GM13976 (cell line): ENCODE data around the gene VWA3A.
"Not testable (repeated sequence)": the region's sequence is repeated elsewhere in the genome, so short reads cannot be mapped to it uniquely, and the experiment has no call there.

Source experiments
- DNase-seq: peaks from one replicate; pipeline ENCODE4 v3.0.0; 2012; ENCODE audit warnings: low spot score
- in situ Hi-C: fragments of 300-500 bp; cut with MboI; formaldehyde crosslinking; loops from one replicate; pipeline ENCODE4 v1.12.0; 2022; ENCODE audit warnings: low sequenced_read_pairs, mixed read lengths, inconsistent platforms; ENCODE audit not compliant: unreplicated experiment
- TF ChIP-seq, protein P1 (sequence below): IDR thresholded peaks from 2 replicates; pipeline ENCODE4 v1.5.1; 2012; ENCODE audit warnings: borderline replicate concordance, mild to moderate bottlenecking; ENCODE audit not compliant: insufficient read depth; ENCODE audit errors: extremely low read depth, missing control alignments, control extremely low read depth

VWA3A gene

DNA sequence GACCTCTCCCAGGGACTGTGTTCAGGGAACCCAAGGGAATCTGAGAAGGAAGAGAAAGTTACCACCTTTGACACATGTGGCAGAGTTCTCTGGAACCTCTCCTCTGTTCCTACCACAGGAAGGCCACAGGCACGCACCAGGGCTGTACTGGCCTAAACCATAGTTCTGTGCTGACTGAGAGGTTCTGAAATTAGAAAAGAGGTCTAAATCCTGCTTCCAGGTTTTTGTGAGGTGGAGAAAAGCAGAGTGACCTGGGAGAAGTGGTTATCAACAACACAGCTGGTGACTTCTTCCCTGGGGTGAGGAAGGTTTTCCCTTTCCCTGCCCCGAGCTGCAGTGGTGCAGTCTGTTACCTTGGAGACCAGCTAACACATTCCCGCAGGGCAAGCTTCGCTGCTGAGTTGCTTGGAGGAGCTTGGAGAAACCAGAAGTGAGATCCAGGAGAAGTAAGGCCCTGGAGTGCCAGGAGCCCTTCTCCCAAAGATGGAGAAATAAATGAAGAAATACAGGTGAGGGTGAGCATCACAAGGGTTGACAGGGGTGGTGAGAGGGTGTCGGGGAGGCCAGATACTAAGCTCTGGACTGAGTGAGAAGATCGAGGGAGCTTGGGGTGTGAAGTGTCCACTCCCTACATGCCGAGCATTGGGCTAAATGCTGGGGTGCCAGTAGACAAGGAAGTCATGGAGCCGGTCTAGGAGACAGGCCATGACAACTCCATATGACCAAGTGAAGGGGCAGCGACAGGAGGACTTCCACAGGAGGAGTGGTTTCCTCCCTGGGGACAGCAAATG lies at the start of gene VWA3A:
TSS of gene VWA3A (plus strand) at position 399 of the 791 bp plus-strand sequence. CDS start at position 496, 97 bp downstream.
- in situ Hi-C loops = loop anchor here (10.0 kb wide), 1 partner anchor 98 kb away; no protein-coding TSS in a partner anchor

DNA sequence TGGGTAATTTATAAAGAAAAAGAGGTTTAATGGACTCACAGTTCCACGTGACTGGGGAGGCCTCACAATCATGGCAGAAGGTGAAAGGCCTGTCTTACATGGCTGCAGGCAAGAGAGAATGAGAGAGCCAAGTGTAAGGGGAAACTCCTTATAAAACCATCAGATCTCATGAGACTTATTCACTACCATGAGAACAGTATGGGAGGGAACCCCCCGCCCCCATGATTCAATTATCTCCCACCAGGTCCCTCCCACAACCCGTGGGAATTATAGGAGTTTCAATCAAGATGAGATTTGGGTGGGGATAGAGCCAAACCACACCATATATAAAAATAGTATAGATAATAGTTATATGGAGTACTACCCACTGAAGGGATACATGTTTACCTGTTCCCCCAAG lies 48.5 kb upstream of the VWA3A start:
- in situ Hi-C loops, DNase-seq: not testable (repeated sequence)

More for the DNA sequence above, at the start of gene VWA3A:
- no peak for DNase-seq
- TF ChIP-seq, protein P1, sequence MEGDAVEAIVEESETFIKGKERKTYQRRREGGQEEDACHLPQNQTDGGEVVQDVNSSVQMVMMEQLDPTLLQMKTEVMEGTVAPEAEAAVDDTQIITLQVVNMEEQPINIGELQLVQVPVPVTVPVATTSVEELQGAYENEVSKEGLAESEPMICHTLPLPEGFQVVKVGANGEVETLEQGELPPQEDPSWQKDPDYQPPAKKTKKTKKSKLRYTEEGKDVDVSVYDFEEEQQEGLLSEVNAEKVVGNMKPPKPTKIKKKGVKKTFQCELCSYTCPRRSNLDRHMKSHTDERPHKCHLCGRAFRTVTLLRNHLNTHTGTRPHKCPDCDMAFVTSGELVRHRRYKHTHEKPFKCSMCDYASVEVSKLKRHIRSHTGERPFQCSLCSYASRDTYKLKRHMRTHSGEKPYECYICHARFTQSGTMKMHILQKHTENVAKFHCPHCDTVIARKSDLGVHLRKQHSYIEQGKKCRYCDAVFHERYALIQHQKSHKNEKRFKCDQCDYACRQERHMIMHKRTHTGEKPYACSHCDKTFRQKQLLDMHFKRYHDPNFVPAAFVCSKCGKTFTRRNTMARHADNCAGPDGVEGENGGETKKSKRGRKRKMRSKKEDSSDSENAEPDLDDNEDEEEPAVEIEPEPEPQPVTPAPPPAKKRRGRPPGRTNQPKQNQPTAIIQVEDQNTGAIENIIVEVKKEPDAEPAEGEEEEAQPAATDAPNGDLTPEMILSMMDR = no peak

DNA sequence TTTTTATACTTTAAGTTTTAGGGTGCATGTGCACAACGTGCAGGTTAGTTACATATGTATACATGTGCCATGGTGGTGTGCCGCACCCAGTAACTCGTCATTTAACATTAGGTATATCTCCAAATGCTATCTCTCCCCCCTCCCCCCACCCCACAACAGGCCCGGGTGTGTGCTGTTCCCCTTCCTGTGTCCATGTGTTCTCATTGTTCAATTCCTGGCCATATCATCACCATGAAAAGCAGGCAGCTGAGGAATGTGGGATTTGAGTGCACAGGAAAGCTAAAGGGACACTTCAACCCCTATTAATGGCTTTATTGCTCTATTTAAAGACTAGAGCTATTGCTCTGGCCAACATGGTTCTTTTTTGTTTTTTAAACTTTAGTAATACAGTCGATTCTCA lies 46.5 kb upstream of the VWA3A start:
- DNase-seq, in situ Hi-C loops: not testable (repeated sequence)

- TF ChIP-seq, protein P1 = no peak
- no peak for DNase-seq
- in situ Hi-C loops = no loop called here
Measured at GRCh38 chr16:22050963-22051362, 41.4 kb upstream of the VWA3A start.

- TF ChIP-seq, protein P1 = no peak
- DNase-seq = no peak
- in situ Hi-C loops = no loop called here
Measured at GRCh38 chr16:22052980-22053379, 39.4 kb upstream of the VWA3A start.

- no peak for DNase-seq
- in situ Hi-C loops = no loop called here
- TF ChIP-seq, protein P1 = no peak
Measured at GRCh38 chr16:22053921-22054341, 38.4 kb upstream of the VWA3A start.

DNA sequence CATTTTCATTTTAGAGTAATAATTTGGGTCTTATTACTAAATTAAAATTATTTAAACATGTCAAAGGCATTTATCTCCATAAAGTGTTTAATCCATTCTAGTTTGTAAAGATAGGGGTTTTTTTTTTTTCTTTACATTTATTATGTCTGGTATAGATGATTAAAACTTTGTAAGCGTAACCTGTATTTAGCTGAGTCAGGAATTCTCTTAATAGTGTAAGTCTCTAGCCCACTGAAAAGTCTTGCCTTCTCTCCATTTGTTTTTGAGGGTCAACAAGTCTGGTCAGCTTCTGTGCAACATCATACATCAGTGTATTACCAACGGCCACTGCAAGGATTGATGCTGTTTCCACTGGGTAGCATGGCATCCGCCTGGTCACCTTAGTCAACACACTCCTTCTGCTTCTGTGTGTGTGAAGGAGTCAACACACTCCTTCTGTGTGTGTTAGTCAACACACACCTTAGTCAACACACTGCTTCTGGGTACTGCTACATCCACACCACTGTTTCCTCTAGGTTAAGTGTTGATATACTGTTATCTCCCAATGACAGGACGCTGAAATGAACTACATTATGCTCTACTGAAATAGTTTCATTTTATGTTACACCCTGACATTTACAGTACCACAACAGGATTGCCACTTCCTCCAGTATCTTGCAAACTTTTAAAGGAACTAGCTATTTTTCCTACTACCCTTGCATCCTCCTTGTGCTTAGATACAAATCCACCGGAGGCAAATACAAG lies 37.3 kb upstream of the VWA3A start:
- TF ChIP-seq, protein P1 = no peak
- no peak for DNase-seq
- in situ Hi-C loops = no loop called here
